ENCODE data around the gene NCOA1.

DNA sequence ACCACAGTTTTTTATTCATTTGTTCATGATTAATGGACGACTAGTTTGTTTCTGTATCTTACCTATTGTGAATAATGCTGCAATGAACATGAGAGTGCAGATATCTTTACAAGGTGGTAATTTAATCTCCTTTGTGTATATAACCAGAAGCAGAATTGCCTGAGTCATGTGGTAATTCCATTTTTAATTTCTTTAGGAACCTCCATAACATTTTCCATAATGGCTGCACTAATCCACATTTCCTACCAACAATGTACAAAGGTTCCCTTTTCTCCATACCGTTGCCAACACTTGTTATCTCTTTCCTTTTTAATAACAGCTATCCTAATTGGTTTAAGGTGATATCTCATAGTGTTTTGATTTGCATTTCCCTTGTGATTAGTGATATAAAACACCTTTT, 36.5 kb downstream of the NCOA1 start:
- TF ChIP-seq POLR2A (IDR thresholded peaks at IDR 0.05; ENCODE audit: low read length) (no peak), GATA1 (IDR thresholded peaks at IDR 0.05; ENCODE audit: low read depth, low read length) (no peak)
